GM18868 (cell line): ENCODE results near the gene GMDS.

ENCODE experiments used
- ATAC-seq: cut with Tn5 transposase; IDR thresholded peaks from one replicate; pipeline ENCODE4 v1.9.1; 2021; ENCODE audit warnings: mild to moderate bottlenecking, moderate library complexity; ENCODE audit not compliant: unreplicated experiment

Gene GMDS

GRCh38 chr6:2182251-2182650 is 63.2 kb downstream of the GMDS start:
- no peak for ATAC-seq

- ATAC-seq: no peak
These were observed 63.8 kb downstream of the GMDS start for GRCh38 chr6:2181567-2181966.

- no peak for ATAC-seq
These were observed 65.5 kb downstream of the GMDS start for GRCh38 chr6:2179950-2180349.

- no peak for ATAC-seq
These were observed 66.2 kb downstream of the GMDS start for GRCh38 chr6:2179241-2179640.

- ATAC-seq: no peak
These were observed 67.3 kb downstream of the GMDS start for GRCh38 chr6:2178125-2178524.

GRCh38 chr6:2175825-2176224 is 69.6 kb downstream of the GMDS start:
- no peak for ATAC-seq

- ATAC-seq: no peak
These were observed 72.0 kb downstream of the GMDS start for GRCh38 chr6:2173203-2173961.

GRCh38 chr6:2171728-2172127 is 73.7 kb downstream of the GMDS start:
- ATAC-seq: no peak

GRCh38 chr6:2168480-2168879 is 76.9 kb downstream of the GMDS start:
- no peak for ATAC-seq

- ATAC-seq: no peak
These were observed 78.7 kb downstream of the GMDS start for GRCh38 chr6:2166717-2167116.

- ATAC-seq: no peak
These were observed 80.1 kb downstream of the GMDS start for GRCh38 chr6:2165286-2165685.

GRCh38 chr6:2164481-2164880 is 80.9 kb downstream of the GMDS start:
- ATAC-seq: no peak

GRCh38 chr6:2162079-2162445 is 83.3 kb downstream of the GMDS start:
- ATAC-seq: no peak

- ATAC-seq: no peak
These were observed 86.7 kb downstream of the GMDS start for GRCh38 chr6:2158596-2159271.

- peak; percentile 82 for ATAC-seq
These were observed 87.8 kb downstream of the GMDS start for GRCh38 chr6:2157441-2158127.

- no peak for ATAC-seq
These were observed 90.2 kb downstream of the GMDS start for GRCh38 chr6:2155206-2155605.

- no peak for ATAC-seq
These were observed 95.9 kb downstream of the GMDS start for GRCh38 chr6:2149361-2150006.

- ATAC-seq: no peak
These were observed 96.7 kb downstream of the GMDS start for GRCh38 chr6:2148748-2149147.

GRCh38 chr6:2147766-2148448 is 97.5 kb downstream of the GMDS start:
- no peak for ATAC-seq

- ATAC-seq: no peak
These were observed 98.1 kb downstream of the GMDS start for GRCh38 chr6:2147261-2147660.

GRCh38 chr6:2144210-2144609 is 101.2 kb downstream of the GMDS start:
- no peak for ATAC-seq
